ENCODE data around the gene SORCS3.

DNA sequence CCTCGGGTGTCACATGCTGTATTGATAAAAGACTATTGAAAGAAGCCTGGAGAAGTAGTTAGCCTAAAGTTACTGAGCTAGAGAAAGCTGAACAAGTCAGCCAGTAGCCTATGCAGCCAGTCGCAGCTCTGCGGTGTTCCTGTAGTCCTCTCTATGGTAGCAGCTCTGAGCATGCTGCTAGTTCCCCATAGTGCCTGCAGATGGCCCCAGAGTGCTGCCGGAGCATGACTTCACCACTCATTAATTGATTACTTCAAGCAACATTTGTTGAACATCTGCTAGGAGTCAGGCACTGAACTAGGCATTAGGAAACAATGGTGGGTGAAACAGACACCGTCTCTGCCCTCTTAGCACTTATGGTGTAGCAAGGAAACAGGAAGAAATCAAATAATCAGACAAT is 422.7 kb downstream of the SORCS3 start:
- TF ChIP-seq, protein P1, sequence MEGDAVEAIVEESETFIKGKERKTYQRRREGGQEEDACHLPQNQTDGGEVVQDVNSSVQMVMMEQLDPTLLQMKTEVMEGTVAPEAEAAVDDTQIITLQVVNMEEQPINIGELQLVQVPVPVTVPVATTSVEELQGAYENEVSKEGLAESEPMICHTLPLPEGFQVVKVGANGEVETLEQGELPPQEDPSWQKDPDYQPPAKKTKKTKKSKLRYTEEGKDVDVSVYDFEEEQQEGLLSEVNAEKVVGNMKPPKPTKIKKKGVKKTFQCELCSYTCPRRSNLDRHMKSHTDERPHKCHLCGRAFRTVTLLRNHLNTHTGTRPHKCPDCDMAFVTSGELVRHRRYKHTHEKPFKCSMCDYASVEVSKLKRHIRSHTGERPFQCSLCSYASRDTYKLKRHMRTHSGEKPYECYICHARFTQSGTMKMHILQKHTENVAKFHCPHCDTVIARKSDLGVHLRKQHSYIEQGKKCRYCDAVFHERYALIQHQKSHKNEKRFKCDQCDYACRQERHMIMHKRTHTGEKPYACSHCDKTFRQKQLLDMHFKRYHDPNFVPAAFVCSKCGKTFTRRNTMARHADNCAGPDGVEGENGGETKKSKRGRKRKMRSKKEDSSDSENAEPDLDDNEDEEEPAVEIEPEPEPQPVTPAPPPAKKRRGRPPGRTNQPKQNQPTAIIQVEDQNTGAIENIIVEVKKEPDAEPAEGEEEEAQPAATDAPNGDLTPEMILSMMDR (IDR thresholded peaks at IDR 0.05) = no peak
- no peak for TF ChIP-seq POLR2A (IDR thresholded peaks at IDR 0.05)
